Transverse colon (tissue), 4 donors: Measurements from ENCODE around the gene STK24.

ENCODE experiments used
- EP300 ChIP-seq: sonication (generic); formaldehyde crosslinking; IDR thresholded peaks from one replicate; pipeline ENCODE4 v1.6.1; 2017; ENCODE audit warnings: antibody characterized with exemption, low read depth
- POLR2A ChIP-seq: fragments of 450-650 bp; IDR thresholded peaks from one replicate; pipeline ENCODE4 v1.6.1; 2016; ENCODE audit warnings: antibody characterized with exemption, mild to moderate bottlenecking, moderate library complexity
- POLR2AphosphoS5 ChIP-seq, 3 donors: sonication (generic); formaldehyde crosslinking; IDR thresholded peaks; one replicate each; pipeline ENCODE4 v1.6.1; 2016; ENCODE audit warnings: antibody characterized with exemption in 3 of 3
- TF ChIP-seq, protein P1 (sequence below), 5 experiments: fragments of 200-600 bp in 3 of 5; fragments of 450-650 bp in 2 of 5; sonication (generic) in 3 of 5; IDR thresholded peaks; 1 replicate in 2 of 5; 2 replicates in 3 of 5; pipeline ENCODE4 v1.5.1; 2016 to 2017; ENCODE audit warnings: antibody characterized with exemption in 5 of 5, inconsistent platforms in 3 of 5, mild to moderate bottlenecking in 2 of 5, moderate library complexity in 1 of 5

GRCh38 chr13:98435376-98435775, 141.5 kb downstream of the STK24 start:
- TF ChIP-seq POLR2A, result no peak
- TF ChIP-seq, protein P1, sequence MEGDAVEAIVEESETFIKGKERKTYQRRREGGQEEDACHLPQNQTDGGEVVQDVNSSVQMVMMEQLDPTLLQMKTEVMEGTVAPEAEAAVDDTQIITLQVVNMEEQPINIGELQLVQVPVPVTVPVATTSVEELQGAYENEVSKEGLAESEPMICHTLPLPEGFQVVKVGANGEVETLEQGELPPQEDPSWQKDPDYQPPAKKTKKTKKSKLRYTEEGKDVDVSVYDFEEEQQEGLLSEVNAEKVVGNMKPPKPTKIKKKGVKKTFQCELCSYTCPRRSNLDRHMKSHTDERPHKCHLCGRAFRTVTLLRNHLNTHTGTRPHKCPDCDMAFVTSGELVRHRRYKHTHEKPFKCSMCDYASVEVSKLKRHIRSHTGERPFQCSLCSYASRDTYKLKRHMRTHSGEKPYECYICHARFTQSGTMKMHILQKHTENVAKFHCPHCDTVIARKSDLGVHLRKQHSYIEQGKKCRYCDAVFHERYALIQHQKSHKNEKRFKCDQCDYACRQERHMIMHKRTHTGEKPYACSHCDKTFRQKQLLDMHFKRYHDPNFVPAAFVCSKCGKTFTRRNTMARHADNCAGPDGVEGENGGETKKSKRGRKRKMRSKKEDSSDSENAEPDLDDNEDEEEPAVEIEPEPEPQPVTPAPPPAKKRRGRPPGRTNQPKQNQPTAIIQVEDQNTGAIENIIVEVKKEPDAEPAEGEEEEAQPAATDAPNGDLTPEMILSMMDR (IDR thresholded peaks at IDR 0.05), result no peak
- TF ChIP-seq EP300, result no peak
- no peak for TF ChIP-seq POLR2AphosphoS5 (IDR thresholded peaks at IDR 0.05)
